K562 (cell line): ENCODE measurements around the gene ADAMTS2. TPM values are rescaled to one million over a fixed set of nuclear protein-coding genes. Genes with fewer than 3 reads are reported as not detected.

Experiments used
- ATAC-seq: fragments of 200-7000 bp; cut with Tn5 transposase; 3 replicates; pipeline ENCODE4 v1.9.1; 2020; ENCODE audit warnings: moderate library complexity
- BruUV-seq: library from RNA; stranded (reverse); fragments of 400-500 nt; replicated peaks from 2 replicates; lab custom pipeline; 2021; lab: Mats Ljungman, UMichigan
- CTCF ChIA-PET: fragments of 300-600 bp; formaldehyde crosslinking; extraction: SDS; loops from one replicate; lab custom pipeline; 2021; ENCODE audit warnings: low intra/inter-chr PET ratio; lab: Yijun Ruan, JAX
- POLR2A ChIA-PET: fragments of 300-600, 350-650 bp; sonication (Branson Sonifier 250); formaldehyde crosslinking; extraction: SDS; loops from one replicate; lab custom pipeline; 2021; ENCODE audit warnings: antibody characterized with exemption, inconsistent platforms; lab: Yijun Ruan, JAX
- DNase-seq, 4 experiments: peaks; one replicate each; pipeline versions ENCODE4 v3.0.0 to v3.0.0-alpha.2; 2011 to 2018; ENCODE audit warnings: low spot score in 3 of 4, mixed read lengths in 3 of 4; ENCODE audit errors: extremely low read depth in 1 of 4
- FAIRE-seq: peaks from 2 replicates; lab custom pipeline; 2011; peaks lifted over from hg19 to GRCh38; lab: Jason Lieb, UNC
- H2AFZ ChIP-seq: 2 replicates; pipeline ENCODE4 v1.6.0; 2011; ENCODE audit warnings: low read depth, low read length, control low read depth, inconsistent platforms
- H3K27ac ChIP-seq: fragments of 200-600 bp; 3 replicates; pipeline ENCODE4 v1.8.0; 2011; ENCODE audit warnings: low read depth, mild to moderate bottlenecking, control low read depth, inconsistent platforms, low read length, moderate library complexity, mixed read lengths; ENCODE audit errors: extremely low read depth
- H3K27me3 ChIP-seq, 2 experiments: fragments of 300-600 bp in 1 of 2; 2 replicates in 1 of 2; 3 replicates in 1 of 2; pipeline versions ENCODE4 v1.6.0 to v1.8.0; 2011; ENCODE audit warnings: inconsistent platforms in 2 of 2, low read length in 2 of 2, mild to moderate bottlenecking in 1 of 2, mixed read lengths in 1 of 2, moderate library complexity in 1 of 2; ENCODE audit not compliant: control insufficient read depth in 2 of 2, insufficient read depth in 2 of 2
- H3K36me3 ChIP-seq: fragments of 300-600 bp; 3 replicates; pipeline ENCODE4 v1.8.0; 2011; ENCODE audit warnings: mild to moderate bottlenecking, low read length, inconsistent platforms; ENCODE audit not compliant: control insufficient read depth, insufficient read depth
- H3K4me1 ChIP-seq, 2 experiments: fragments of 200-600 bp in 1 of 2; replicated peaks in 1 of 2; 2 replicates in 1 of 2; 3 replicates in 1 of 2; pipeline versions ENCODE4 v1.5.1 to v1.8.0; 2011; ENCODE audit warnings: inconsistent platforms in 2 of 2, low read length in 2 of 2, mild to moderate bottlenecking in 1 of 2, mixed read lengths in 1 of 2, moderate library complexity in 1 of 2; ENCODE audit not compliant: control insufficient read depth in 2 of 2, insufficient read depth in 2 of 2
- H3K4me2 ChIP-seq: 2 replicates; pipeline ENCODE4 v1.6.1; 2011; ENCODE audit warnings: low read length, control low read depth, inconsistent platforms, mixed read lengths; ENCODE audit not compliant: insufficient read depth
- H3K4me3 ChIP-seq: fragments of 200-600 bp; sonication (generic), shearing (Covaris generic); 2 replicates; pipeline ENCODE4 v1.5.1; 2016; ENCODE audit warnings: control low read depth, inconsistent platforms
- H3K79me2 ChIP-seq: fragments of 200-600 bp; 3 replicates; pipeline ENCODE4 v1.8.0; 2011; ENCODE audit warnings: low read length, inconsistent platforms; ENCODE audit not compliant: control insufficient read depth, insufficient read depth
- H3K9ac ChIP-seq, 2 experiments: 2 replicates each; pipeline versions ENCODE4 v1.6.0 to v1.6.1; 2011; ENCODE audit warnings: low read depth in 2 of 2, low read length in 2 of 2, control low read depth in 1 of 2, inconsistent platforms in 1 of 2, mild to moderate bottlenecking in 1 of 2, mixed read lengths in 1 of 2; ENCODE audit not compliant: insufficient read depth in 1 of 2
- H3K9me1 ChIP-seq: one replicate; pipeline ENCODE4 v1.6.0; 2011; ENCODE audit warnings: inconsistent platforms, mild to moderate bottlenecking, low read length, moderate library complexity; ENCODE audit not compliant: control insufficient read depth, insufficient read depth
- H3K9me3 ChIP-seq: replicated peaks from 2 replicates; pipeline ENCODE4 v1.5.1; 2011; ENCODE audit warnings: low read depth, low read length, inconsistent platforms; ENCODE audit not compliant: control insufficient read depth, insufficient read depth
- H4K20me1 ChIP-seq: replicated peaks from 2 replicates; pipeline ENCODE4 v1.6.1; 2011; ENCODE audit warnings: low read length, inconsistent platforms, mixed read lengths; ENCODE audit not compliant: control insufficient read depth, insufficient read depth
- BCL6 ChIP-seq: fragments of 250-450 bp; sonication (Bioruptor Pico); IDR thresholded peaks from 2 replicates; pipeline ENCODE4 v1.4.0; 2020
- CBFA2T3 ChIP-seq: fragments of 450-650 bp; IDR thresholded peaks from 2 replicates; pipeline ENCODE4 v1.6.1; 2017
- DMBX1 ChIP-seq: fragments of 250-450 bp; sonication (Bioruptor Pico); IDR thresholded peaks from 2 replicates; pipeline ENCODE4 v1.8.0; 2022; ENCODE audit warnings: inconsistent platforms, mild to moderate bottlenecking, moderate library complexity, borderline replicate concordance
- GATAD2A ChIP-seq: fragments of 450-650 bp; IDR thresholded peaks from 2 replicates; pipeline ENCODE4 v1.6.1; 2017
- KDM5B ChIP-seq: fragments of 200-600 bp; sonication (generic); IDR thresholded peaks from 2 replicates; pipeline ENCODE4 v1.6.1; 2012; ENCODE audit warnings: low read depth, mild to moderate bottlenecking, moderate library complexity, low read length, control low read depth, inconsistent platforms; ENCODE audit not compliant: insufficient replicate concordance
- NBN ChIP-seq: fragments of 450-650 bp; IDR thresholded peaks from 2 replicates; pipeline ENCODE4 v1.6.1; 2016; ENCODE audit warnings: low read depth, mild to moderate bottlenecking
- POU5F1 ChIP-seq: fragments of 150-350 bp; IDR thresholded peaks from 2 replicates; pipeline ENCODE4 v1.6.1; 2014; ENCODE audit warnings: borderline replicate concordance, low read length, low read depth, mild to moderate bottlenecking; ENCODE audit not compliant: partially characterized antibody
- SMARCE1 ChIP-seq: fragments of 450-650 bp; IDR thresholded peaks from 2 replicates; pipeline ENCODE4 v1.7.1; 2016; ENCODE audit warnings: mild to moderate bottlenecking
- TRIM28 ChIP-seq: fragments of 450-650 bp; IDR thresholded peaks from 2 replicates; pipeline ENCODE4 v1.6.1; 2017
- ZNF274 ChIP-seq: IDR thresholded peaks from 2 replicates; pipeline ENCODE4 v1.6.1; 2011; ENCODE audit warnings: low read depth, mild to moderate bottlenecking, low read length, moderate library complexity, borderline replicate concordance
- ZNF695 ChIP-seq: fragments of 450-650 bp; formaldehyde crosslinking; IDR thresholded peaks from 2 replicates; pipeline ENCODE4 v1.4.0; 2020; ENCODE audit warnings: mild to moderate bottlenecking, moderate library complexity
- WGBS: fragments of 100-300 bp; shearing (Covaris generic); methylation state at CpG from one replicate; pipeline ENCODE4 v1.1.6; 2016; ENCODE audit warnings: low coverage, mixed read lengths; ENCODE audit not compliant: insufficient coverage; ENCODE audit errors: missing lambda C conversion rate; 5-methylcytosine and 5-hydroxymethylcytosine counted together
- in situ Hi-C: fragments of 300-500 bp; cut with MboI; formaldehyde crosslinking; loops from 4 replicates; pipeline ENCODE4 v1.15.0; 2018; ENCODE audit warnings: inconsistent platforms, mixed read lengths
- intact Hi-C: fragments of 100-400 bp; cut with micrococcal nuclease; formaldehyde crosslinking; loops from 2 replicates; pipeline ENCODE4 v1.14.2; 2022
- polyA plus RNA-seq, 8 experiments: library from polyadenylated mRNA; depleted of rRNA in 4 of 8; stranded (reverse) in 5 of 8; unstranded in 3 of 8; fragments of >200 nt; fragmentation: Nextera tagmentation in 2 of 8; fragmentation: Illumina TruSeq in 1 of 8; extraction: Ambion mirVana in 2 of 8; extraction: Trizol in 1 of 8; gene quantifications; 2 replicates each; pipeline versions ENCODE4 v1.2.1 to v1.2.3, GENCODE V29; 2011 to 2014; ENCODE audit warnings: inconsistent platforms in 1 of 8, missing spikeins in 1 of 8
- total RNA-seq, 7 experiments: library from RNA; depleted of rRNA in 6 of 7; stranded (reverse); fragments of >200 nt in 6 of 7; fragmentation: Illumina TruSeq in 2 of 7; extraction: Trizol in 2 of 7; gene quantifications; 2 replicates each; pipeline versions ENCODE4 v1.2.1 to v1.2.3, GENCODE V29; 2011 to 2021; ENCODE audit warnings: low replicate concordance in 1 of 7
- TF ChIP-seq, protein P1 (sequence below): fragments of 450-650 bp; formaldehyde crosslinking; IDR thresholded peaks from 2 replicates; pipeline ENCODE4 v1.4.0; 2022; ENCODE audit warnings: mild to moderate bottlenecking, moderate library complexity

ADAMTS2 gene
- total and polyA plus RNA-seq, 9 of the 15 experiments (the other 6 are each of a cell fraction or from before 2014, with no cell fraction given) = not detected

DNA sequence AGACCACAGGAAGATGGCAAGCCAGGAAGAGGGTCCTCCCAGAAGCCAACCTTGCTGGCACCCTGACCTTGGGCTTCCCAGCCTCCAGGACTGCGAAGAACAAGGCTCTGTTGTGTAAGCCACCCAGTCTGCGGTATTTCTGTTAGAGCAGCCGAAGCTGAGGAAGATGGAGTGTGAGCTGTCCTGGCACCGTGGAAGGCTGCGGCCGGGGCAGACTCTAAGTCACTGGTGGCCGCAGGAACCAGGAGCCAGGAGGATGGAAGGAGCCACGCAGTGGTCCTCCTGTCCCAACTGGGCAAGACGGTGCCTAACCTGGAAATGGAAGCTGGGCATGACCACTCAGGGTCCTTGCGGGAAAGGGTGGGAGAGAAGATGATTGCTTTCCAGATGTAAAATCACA lies 196.0 kb downstream of the ADAMTS2 start:
- H3K36me3 ChIP-seq = no peaks in the 10 kb centered on the region
- no peak for TF ChIP-seq CBFA2T3
- no peak for TF ChIP-seq NBN
- TF ChIP-seq POU5F1 = no peak
- TF ChIP-seq KDM5B = no peak
- no peak for TF ChIP-seq TRIM28
- no peak for TF ChIP-seq DMBX1 (CRISPR knock-in tag)
- TF ChIP-seq ZNF274 = no peak
- TF ChIP-seq GATAD2A = no peak
- TF ChIP-seq, protein P1, sequence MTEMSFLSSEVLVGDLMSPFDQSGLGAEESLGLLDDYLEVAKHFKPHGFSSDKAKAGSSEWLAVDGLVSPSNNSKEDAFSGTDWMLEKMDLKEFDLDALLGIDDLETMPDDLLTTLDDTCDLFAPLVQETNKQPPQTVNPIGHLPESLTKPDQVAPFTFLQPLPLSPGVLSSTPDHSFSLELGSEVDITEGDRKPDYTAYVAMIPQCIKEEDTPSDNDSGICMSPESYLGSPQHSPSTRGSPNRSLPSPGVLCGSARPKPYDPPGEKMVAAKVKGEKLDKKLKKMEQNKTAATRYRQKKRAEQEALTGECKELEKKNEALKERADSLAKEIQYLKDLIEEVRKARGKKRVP (CRISPR knock-in tag) = no peak
- TF ChIP-seq SMARCE1 = no peak
- TF ChIP-seq ZNF695 (CRISPR knock-in tag) = no peak
- no peak for TF ChIP-seq BCL6
- no peaks in the 10 kb centered on the region for H3K9me3 ChIP-seq
- H2AFZ ChIP-seq = no peak overlapping the region
- H3K27ac ChIP-seq = no peak overlapping the region
- FAIRE-seq (no peak), DNase-seq (no peak), ATAC-seq (no peak)
- in situ Hi-C loops (no loop called here), intact Hi-C loops (no loop called here)
- ChIA-PET POLR2A (no interaction called here), CTCF (no interaction called here)
- no peaks in the 10 kb centered on the region for H3K9me1 ChIP-seq
- no peak overlapping the region for H3K4me3 ChIP-seq
- H3K79me2 ChIP-seq = no peaks in the 10 kb centered on the region
- no peak overlapping the region for H3K4me2 ChIP-seq
- no peaks in the 10 kb centered on the region for H4K20me1 ChIP-seq
- WGBS = 2% methylated on average over 9 of the region's 10 CpGs
- no peak overlapping the region for H3K9ac ChIP-seq
- H3K4me1 ChIP-seq = peaks cover 0 to 15% of the 10 kb centered on the region in 2 experiments; a peak in 2 of 5 replicates
- peaks cover 0 to 49% of the 10 kb centered on the region in 2 experiments; a peak in 4 of 5 replicates for H3K27me3 ChIP-seq
- no TSS peak for BruUV-seq
